ENCODE measurements around the gene SNX11.

DNA sequence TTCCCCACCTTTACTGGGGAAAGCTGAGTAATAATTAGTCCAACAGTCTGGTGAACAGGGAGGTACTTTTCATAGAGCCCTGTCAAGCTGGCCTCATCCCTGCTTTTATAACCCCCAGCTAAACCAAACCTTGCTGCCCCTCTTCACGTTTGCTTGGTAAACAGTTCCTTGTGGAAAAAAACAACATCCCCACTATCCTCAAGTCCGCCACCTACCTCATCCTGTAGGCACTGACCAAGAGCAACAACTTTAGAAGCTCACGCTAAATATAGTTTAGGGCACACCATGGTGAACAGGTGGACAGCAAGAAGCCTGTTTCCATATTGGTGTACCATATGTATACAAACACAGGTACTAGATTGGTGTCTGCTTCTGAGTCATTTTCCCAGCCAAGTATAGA lies 42.9 kb upstream of the SNX11 start:
- TF ChIP-seq, protein P1, sequence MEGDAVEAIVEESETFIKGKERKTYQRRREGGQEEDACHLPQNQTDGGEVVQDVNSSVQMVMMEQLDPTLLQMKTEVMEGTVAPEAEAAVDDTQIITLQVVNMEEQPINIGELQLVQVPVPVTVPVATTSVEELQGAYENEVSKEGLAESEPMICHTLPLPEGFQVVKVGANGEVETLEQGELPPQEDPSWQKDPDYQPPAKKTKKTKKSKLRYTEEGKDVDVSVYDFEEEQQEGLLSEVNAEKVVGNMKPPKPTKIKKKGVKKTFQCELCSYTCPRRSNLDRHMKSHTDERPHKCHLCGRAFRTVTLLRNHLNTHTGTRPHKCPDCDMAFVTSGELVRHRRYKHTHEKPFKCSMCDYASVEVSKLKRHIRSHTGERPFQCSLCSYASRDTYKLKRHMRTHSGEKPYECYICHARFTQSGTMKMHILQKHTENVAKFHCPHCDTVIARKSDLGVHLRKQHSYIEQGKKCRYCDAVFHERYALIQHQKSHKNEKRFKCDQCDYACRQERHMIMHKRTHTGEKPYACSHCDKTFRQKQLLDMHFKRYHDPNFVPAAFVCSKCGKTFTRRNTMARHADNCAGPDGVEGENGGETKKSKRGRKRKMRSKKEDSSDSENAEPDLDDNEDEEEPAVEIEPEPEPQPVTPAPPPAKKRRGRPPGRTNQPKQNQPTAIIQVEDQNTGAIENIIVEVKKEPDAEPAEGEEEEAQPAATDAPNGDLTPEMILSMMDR (IDR thresholded peaks at IDR 0.05; ENCODE audit: insufficient read depth, low read length), result no peak
- TF ChIP-seq, protein P2, sequence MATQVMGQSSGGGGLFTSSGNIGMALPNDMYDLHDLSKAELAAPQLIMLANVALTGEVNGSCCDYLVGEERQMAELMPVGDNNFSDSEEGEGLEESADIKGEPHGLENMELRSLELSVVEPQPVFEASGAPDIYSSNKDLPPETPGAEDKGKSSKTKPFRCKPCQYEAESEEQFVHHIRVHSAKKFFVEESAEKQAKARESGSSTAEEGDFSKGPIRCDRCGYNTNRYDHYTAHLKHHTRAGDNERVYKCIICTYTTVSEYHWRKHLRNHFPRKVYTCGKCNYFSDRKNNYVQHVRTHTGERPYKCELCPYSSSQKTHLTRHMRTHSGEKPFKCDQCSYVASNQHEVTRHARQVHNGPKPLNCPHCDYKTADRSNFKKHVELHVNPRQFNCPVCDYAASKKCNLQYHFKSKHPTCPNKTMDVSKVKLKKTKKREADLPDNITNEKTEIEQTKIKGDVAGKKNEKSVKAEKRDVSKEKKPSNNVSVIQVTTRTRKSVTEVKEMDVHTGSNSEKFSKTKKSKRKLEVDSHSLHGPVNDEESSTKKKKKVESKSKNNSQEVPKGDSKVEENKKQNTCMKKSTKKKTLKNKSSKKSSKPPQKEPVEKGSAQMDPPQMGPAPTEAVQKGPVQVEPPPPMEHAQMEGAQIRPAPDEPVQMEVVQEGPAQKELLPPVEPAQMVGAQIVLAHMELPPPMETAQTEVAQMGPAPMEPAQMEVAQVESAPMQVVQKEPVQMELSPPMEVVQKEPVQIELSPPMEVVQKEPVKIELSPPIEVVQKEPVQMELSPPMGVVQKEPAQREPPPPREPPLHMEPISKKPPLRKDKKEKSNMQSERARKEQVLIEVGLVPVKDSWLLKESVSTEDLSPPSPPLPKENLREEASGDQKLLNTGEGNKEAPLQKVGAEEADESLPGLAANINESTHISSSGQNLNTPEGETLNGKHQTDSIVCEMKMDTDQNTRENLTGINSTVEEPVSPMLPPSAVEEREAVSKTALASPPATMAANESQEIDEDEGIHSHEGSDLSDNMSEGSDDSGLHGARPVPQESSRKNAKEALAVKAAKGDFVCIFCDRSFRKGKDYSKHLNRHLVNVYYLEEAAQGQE (IDR thresholded peaks at IDR 0.05; ENCODE audit: insufficient replicate concordance, low read depth), result no peak
- TF ChIP-seq SPI1 (IDR thresholded peaks at IDR 0.05; ENCODE audit: borderline replicate concordance, low read depth), result no peak
- TF ChIP-seq POLR2AphosphoS5 (IDR thresholded peaks at IDR 0.05; ENCODE audit: low read depth), result no peak

All from HL-60 (cell line).